Vagina (tissue), 2 donors: ENCODE results near the gene RBM34.

ENCODE experiments used
- CTCF ChIP-seq, 3 experiments: fragments of 450-650 bp in 2 of 3; fragments of 200-600 bp in 1 of 3; sonication (generic) in 1 of 3; IDR thresholded peaks; one replicate each; pipeline ENCODE4 v1.5.1; 2017 to 2019; ENCODE audit warnings: antibody characterized with exemption in 3 of 3, mild to moderate bottlenecking in 2 of 3, moderate library complexity in 2 of 3
- POLR2A ChIP-seq, 2 donors: fragments of 450-650 bp; IDR thresholded peaks; one replicate each; pipeline ENCODE4 v1.6.1; 2017; ENCODE audit warnings: antibody characterized with exemption in 2 of 2, mild to moderate bottlenecking in 2 of 2, moderate library complexity in 2 of 2
- POLR2AphosphoS5 ChIP-seq, 2 donors: sonication (generic); formaldehyde crosslinking; IDR thresholded peaks; one replicate each; pipeline ENCODE4 v1.9.0; 2017; ENCODE audit warnings: antibody characterized with exemption in 2 of 2, mild to moderate bottlenecking in 2 of 2, low read depth in 1 of 2; ENCODE audit not compliant: insufficient read depth in 1 of 2

DNA sequence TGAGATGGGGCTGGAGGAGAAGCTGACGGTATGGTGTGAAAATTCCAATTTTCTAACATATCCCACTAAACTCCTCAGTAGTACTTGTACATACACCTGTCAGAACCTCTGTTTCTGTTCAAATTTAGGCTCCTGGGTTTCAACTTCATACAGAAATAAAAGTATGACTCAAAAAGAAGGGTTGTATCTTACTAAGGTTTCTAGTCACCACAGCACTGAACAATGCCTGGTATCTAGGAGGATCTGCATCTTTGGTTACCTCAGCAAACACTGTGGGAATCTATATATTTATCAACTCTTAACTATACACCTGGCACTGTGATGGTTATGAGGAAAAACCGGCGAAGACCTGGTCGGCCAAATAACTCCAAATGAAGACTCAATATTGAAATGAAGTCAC is 13.8 kb downstream of the RBM34 start:
- TF ChIP-seq CTCF (IDR thresholded peaks at IDR 0.05) (no peak), POLR2AphosphoS5 (IDR thresholded peaks at IDR 0.05; ENCODE audit: insufficient read depth in 1 of 2, low read depth in 1 of 2) (no peak), POLR2A (IDR thresholded peaks at IDR 0.05) (no peak)
